GM10248 (cell line): ENCODE results near the gene FOCAD.

Source experiments
- CTCF ChIA-PET: fragments of 300-600 bp; sonication (Branson Sonifier 250); formaldehyde crosslinking; extraction: SDS; loops from one replicate; lab custom pipeline; 2021; ENCODE audit warnings: antibody characterized with exemption; lab: Yijun Ruan, JAX
- POLR2A ChIA-PET: fragments of 350-650 bp; sonication (Branson Sonifier 250); formaldehyde crosslinking; extraction: SDS; loops from one replicate; lab custom pipeline; 2020; ENCODE audit warnings: antibody characterized with exemption; lab: Yijun Ruan, JAX
- DNase-seq: peaks from one replicate; pipeline ENCODE4 v3.0.0; 2012; ENCODE audit errors: extremely low spot score
- TF ChIP-seq, protein P1 (sequence below): IDR thresholded peaks from 2 replicates; pipeline ENCODE4 v1.5.1; 2012; ENCODE audit warnings: mild to moderate bottlenecking, low read depth; ENCODE audit errors: extremely low read depth, missing control alignments, control extremely low read depth

Gene FOCAD

DNA sequence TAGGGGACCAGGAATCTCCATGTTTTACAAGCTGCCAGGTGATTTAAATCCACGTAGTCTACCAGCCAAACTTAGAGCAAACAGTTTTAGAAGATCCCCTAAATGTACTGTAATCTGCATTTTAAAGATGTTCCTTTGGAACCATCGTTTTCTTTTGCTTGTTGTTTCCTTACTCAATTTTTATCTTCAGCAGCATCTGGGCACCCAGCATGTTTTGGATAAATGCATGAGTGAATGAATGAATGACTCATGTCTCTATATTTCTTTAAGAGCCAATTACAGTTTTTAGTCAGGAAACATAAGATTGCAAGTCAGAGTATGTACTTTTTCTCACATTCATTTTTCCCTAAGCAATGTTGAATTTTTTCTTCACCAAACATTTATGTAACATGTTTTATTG, 224.4 kb downstream of the FOCAD start:
- TF ChIP-seq, protein P1, sequence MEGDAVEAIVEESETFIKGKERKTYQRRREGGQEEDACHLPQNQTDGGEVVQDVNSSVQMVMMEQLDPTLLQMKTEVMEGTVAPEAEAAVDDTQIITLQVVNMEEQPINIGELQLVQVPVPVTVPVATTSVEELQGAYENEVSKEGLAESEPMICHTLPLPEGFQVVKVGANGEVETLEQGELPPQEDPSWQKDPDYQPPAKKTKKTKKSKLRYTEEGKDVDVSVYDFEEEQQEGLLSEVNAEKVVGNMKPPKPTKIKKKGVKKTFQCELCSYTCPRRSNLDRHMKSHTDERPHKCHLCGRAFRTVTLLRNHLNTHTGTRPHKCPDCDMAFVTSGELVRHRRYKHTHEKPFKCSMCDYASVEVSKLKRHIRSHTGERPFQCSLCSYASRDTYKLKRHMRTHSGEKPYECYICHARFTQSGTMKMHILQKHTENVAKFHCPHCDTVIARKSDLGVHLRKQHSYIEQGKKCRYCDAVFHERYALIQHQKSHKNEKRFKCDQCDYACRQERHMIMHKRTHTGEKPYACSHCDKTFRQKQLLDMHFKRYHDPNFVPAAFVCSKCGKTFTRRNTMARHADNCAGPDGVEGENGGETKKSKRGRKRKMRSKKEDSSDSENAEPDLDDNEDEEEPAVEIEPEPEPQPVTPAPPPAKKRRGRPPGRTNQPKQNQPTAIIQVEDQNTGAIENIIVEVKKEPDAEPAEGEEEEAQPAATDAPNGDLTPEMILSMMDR = no peak
- ChIA-PET CTCF (interaction anchor here (0.6 to 2.6 kb wide), 9 partner anchors 9 to 284 kb away, joined by 3 to 10 read pairs (median 3); no protein-coding TSS in a partner anchor), POLR2A (no interaction called here)
- DNase-seq = no peak

DNA sequence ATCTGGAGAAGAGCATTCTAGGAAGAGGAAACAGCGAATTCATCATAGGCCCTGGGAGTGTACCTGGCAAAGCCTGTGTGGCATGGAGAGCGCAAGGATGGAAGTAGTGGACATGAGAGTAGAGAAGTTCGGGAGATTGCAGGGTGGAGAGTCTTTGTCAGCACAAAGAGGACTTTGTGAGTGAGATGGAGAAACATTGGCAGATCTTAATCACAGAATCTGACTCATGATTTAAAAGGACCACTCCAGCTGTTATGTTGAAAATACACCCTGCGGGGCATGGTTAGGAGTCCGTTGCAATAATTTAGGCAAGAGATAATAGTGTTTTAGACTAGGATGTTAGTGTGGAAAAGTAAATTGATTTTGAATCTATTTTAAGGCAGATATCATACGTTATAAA, 230.5 kb downstream of the FOCAD start:
- TF ChIP-seq, protein P1 = no peak
- POLR2A ChIA-PET = no interaction called here
- no peak for DNase-seq
- CTCF ChIA-PET = interaction anchor here (2.6 kb wide), 1 partner anchor 27 kb away, joined by 8 read pairs; no protein-coding TSS in a partner anchor

DNA sequence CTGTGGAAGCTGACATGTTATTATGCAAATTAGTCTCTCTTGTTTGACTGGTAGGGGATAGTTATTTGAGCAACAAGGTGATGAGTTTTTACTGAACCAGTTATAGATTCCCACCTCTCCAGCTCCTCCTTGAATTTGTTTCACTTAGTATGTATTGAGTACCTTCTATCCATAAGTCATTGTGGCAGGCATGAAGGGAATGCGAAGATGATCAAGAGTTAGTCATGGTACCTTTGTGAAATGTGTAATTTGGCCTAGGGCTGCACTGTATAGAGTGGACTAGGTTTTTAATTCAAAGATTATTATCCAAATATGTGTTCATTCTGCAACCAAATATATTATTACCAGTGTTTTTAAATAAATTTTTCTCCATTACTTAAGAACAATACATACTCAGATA, 237.3 kb downstream of the FOCAD start:
- DNase-seq = no peak
- TF ChIP-seq, protein P1 = no peak
- POLR2A ChIA-PET = no interaction called here
- CTCF ChIA-PET = interaction anchor here (0.8 kb wide), 1 partner anchor 20 kb away, joined by 4 read pairs; no protein-coding TSS in a partner anchor

- DNase-seq = no peak
- ChIA-PET CTCF (interaction anchor here (1.3 to 1.5 kb wide), 2 partner anchors 23 to 171 kb away, joined by 3 read pairs; no protein-coding TSS in a partner anchor), POLR2A (no interaction called here)
- TF ChIP-seq, protein P1 = no peak
Measured at GRCh38 chr9:20925256-20926045, 241.4 kb downstream of the FOCAD start.

DNA sequence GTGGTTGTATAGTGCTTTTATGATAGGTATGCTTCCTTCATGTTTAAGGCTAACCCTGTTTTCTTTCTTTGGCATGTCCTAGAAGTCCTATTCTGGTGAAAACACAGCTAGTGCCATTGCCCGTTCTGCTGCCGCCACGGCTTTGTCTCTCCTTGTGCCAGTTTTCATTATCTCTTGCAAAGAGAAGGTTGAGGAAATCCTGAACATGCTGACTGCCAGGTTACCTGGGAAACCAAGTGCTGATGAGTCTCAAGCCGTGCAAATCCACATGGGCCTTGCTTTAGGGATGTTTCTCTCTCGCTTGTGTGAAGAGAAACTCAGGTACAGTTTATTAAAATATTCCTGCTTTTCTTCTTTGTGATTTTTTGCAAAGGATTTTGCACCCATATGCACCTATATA, 245.2 kb downstream of the FOCAD start:
- no peak for DNase-seq
- POLR2A ChIA-PET = no interaction called here
- CTCF ChIA-PET = interaction anchor here (1.2 to 2.6 kb wide), 2 partner anchors 182 to 305 kb away, joined by 6 to 9 read pairs; no protein-coding TSS in a partner anchor
- TF ChIP-seq, protein P1 = no peak

DNA sequence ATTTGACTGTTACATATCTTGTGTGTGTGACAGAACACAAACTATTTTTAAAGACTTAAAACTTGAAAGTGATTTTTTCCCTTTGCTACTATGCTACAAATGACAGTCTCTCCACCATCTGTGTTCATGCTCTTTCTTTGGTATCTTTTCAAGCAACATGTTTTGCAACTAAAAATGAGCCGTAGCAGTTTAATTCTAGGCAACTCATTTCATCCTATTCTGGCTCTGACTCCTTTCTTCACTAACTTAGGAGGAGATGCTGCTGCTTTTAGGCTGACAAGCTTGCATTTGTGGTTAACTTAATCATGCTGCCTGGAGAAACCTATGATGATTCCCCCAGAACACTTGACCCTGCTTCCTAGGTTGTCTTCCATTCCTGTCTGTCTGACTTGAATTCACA, 246.8 kb downstream of the FOCAD start:
- ChIA-PET POLR2A (no interaction called here), CTCF (interaction anchor here (2.1 to 2.6 kb wide), 3 partner anchors 11 to 306 kb away, joined by 9 to 13 read pairs (median 12); no protein-coding TSS in a partner anchor)
- TF ChIP-seq, protein P1 = no peak
- no peak for DNase-seq
